ENCODE measurements around the gene LGALS7. TPM values are rescaled to one million over a fixed set of nuclear protein-coding genes. Genes with fewer than 3 reads are reported as not detected.

LGALS7 gene
- polyA plus RNA-seq, 1 donor from 2014 or later, result not detected

DNA sequence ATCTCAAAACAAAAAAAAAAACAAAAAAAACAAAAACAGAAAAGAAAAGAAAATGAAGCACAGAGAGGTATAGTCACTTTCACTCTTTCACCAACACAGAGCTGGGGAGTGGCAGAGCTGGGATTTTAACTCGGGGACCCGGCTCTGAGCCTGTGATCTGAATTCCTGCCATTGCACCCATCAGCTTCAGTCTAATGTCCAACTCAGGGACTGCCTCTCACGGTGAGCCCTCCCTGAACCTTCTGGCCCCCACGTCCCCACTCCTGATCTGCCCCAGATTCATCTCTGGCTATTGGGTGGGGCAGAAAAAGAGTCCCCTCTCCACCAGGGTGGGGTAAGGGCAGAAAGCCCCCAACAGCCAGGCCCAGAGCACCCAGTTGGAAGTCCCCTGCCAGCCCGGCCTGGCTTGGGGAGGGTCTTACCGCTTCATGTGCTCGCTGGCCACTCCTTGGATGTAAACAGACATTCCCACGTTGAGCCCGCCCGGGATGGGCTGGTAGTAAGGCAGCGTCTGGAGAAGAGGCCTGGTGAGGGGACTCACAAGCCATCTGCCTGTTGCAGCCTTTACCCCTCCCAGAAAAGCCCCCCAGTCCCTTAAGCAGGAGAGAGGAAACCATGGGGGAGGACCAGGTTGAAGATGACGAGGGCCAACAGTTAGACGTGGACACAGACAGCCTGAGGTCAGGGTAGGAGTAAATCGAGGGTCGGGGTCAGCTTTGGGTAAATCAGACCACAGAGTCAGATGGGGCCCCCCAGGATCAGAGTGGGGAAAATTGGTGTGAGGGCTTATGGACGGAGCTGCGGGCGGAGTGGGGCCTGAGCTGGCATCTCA is 38.9 kb upstream of the LGALS7 start:
- no peaks in the 10 kb centered on the region for H4K20me1 ChIP-seq (ENCODE audit: insufficient read depth)
- no peaks in the 10 kb centered on the region for H3K36me3 ChIP-seq (ENCODE audit: insufficient read depth, low read length)
- H3K4me2 ChIP-seq (ENCODE audit: low read length), result no peak overlapping the region
- TF ChIP-seq EZH2 (IDR thresholded peaks at IDR 0.05; ENCODE audit: borderline replicate concordance, insufficient read depth, low read length, poor library complexity, severe bottlenecking) (no peak), SMC3 (conservative IDR thresholded peaks at IDR 0.05; ENCODE audit: poor library complexity) (no peak), POLR2AphosphoS5 (IDR thresholded peaks at IDR 0.05) (no peak), EP300 (conservative IDR thresholded peaks at IDR 0.05; ENCODE audit: poor library complexity, severe bottlenecking) (no peak), TAF1 (IDR thresholded peaks at IDR 0.05; ENCODE audit: low read depth) (no peak), RAD21 (conservative IDR thresholded peaks at IDR 0.05) (no peak), MXI1 (conservative IDR thresholded peaks at IDR 0.05; ENCODE audit: poor library complexity, severe bottlenecking) (no peak)
- TF ChIP-seq, protein P1, sequence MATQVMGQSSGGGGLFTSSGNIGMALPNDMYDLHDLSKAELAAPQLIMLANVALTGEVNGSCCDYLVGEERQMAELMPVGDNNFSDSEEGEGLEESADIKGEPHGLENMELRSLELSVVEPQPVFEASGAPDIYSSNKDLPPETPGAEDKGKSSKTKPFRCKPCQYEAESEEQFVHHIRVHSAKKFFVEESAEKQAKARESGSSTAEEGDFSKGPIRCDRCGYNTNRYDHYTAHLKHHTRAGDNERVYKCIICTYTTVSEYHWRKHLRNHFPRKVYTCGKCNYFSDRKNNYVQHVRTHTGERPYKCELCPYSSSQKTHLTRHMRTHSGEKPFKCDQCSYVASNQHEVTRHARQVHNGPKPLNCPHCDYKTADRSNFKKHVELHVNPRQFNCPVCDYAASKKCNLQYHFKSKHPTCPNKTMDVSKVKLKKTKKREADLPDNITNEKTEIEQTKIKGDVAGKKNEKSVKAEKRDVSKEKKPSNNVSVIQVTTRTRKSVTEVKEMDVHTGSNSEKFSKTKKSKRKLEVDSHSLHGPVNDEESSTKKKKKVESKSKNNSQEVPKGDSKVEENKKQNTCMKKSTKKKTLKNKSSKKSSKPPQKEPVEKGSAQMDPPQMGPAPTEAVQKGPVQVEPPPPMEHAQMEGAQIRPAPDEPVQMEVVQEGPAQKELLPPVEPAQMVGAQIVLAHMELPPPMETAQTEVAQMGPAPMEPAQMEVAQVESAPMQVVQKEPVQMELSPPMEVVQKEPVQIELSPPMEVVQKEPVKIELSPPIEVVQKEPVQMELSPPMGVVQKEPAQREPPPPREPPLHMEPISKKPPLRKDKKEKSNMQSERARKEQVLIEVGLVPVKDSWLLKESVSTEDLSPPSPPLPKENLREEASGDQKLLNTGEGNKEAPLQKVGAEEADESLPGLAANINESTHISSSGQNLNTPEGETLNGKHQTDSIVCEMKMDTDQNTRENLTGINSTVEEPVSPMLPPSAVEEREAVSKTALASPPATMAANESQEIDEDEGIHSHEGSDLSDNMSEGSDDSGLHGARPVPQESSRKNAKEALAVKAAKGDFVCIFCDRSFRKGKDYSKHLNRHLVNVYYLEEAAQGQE (IDR thresholded peaks at IDR 0.05; ENCODE audit: borderline replicate concordance), result no peak
- TF ChIP-seq, protein P2, sequence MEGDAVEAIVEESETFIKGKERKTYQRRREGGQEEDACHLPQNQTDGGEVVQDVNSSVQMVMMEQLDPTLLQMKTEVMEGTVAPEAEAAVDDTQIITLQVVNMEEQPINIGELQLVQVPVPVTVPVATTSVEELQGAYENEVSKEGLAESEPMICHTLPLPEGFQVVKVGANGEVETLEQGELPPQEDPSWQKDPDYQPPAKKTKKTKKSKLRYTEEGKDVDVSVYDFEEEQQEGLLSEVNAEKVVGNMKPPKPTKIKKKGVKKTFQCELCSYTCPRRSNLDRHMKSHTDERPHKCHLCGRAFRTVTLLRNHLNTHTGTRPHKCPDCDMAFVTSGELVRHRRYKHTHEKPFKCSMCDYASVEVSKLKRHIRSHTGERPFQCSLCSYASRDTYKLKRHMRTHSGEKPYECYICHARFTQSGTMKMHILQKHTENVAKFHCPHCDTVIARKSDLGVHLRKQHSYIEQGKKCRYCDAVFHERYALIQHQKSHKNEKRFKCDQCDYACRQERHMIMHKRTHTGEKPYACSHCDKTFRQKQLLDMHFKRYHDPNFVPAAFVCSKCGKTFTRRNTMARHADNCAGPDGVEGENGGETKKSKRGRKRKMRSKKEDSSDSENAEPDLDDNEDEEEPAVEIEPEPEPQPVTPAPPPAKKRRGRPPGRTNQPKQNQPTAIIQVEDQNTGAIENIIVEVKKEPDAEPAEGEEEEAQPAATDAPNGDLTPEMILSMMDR (IDR thresholded peaks at IDR 0.05; ENCODE audit: poor library complexity, severe bottlenecking), result no peak
- no peaks in the 10 kb centered on the region for H3K9me2 ChIP-seq (ENCODE audit: insufficient read depth, low read length)
- H3K4me3 ChIP-seq (ENCODE audit: low read length), result no peak overlapping the region
- no peaks in the 10 kb centered on the region for H3K9me3 ChIP-seq (ENCODE audit: low read length)
- H3F3A ChIP-seq (ENCODE audit: insufficient read depth, low read length, poor library complexity, severe bottlenecking), result no peaks in the 10 kb centered on the region
- no peak overlapping the region for H3K27ac ChIP-seq (ENCODE audit: low read length)
- no peaks in the 10 kb centered on the region for H3K79me2 ChIP-seq (replicated peaks; ENCODE audit: insufficient read depth, low read length)
- no peak overlapping the region for H2AFZ ChIP-seq (ENCODE audit: low read depth, low read length)
- H3K9ac ChIP-seq (ENCODE audit: low read length), result no peak overlapping the region
- no peaks in the 10 kb centered on the region for H3K27me3 ChIP-seq (ENCODE audit: insufficient read depth, low read depth, low read length)

DNA sequence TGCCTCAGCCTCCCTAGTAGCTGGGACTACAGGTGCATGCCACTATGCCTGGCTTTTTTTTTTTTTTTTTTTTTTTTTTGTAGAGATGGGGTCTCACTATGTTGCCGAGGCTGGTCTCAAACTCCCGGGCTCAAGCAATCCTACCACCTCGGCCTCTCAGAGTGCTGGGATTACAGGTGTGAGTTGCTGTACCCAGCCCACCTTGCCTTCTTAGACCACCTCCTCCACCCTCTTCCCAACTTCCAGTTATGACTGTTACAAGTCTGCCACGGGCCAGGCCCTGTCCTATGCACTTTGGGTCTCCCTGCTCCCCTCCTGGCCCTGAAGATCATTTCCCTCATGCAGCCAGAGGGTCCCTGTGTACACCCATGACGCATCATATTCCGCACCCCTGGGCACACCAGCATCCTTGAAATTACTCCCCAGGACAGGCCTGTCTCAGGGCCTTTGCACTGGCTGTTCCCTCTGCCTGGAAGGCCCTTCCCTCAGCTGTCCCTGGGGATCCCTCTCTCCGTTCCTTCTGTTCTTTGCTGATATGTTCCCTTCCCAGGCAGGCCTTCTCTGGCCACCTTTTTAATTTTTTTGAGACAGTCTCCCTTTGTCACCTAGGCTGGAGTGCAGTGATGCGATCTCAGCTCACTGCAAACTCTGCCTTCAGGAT is 36.4 kb upstream of the LGALS7 start:
- Histone ChIP-seq H3K9me2 (ENCODE audit: insufficient read depth, low read length) (no peaks in the 10 kb centered on the region), H3K79me2 (replicated peaks; ENCODE audit: insufficient read depth, low read length) (no peaks in the 10 kb centered on the region), H3K4me2 (ENCODE audit: low read length) (no peak overlapping the region)

More for the DNA sequence above, 36.4 kb upstream of the LGALS7 start:
- Histone ChIP-seq H3K9ac (ENCODE audit: low read length) (no peak overlapping the region), H3K36me3 (ENCODE audit: insufficient read depth, low read length) (no peaks in the 10 kb centered on the region), H4K20me1 (ENCODE audit: insufficient read depth) (no peaks in the 10 kb centered on the region), H2AFZ (ENCODE audit: low read depth, low read length) (no peak overlapping the region), H3K27me3 (ENCODE audit: insufficient read depth, low read depth, low read length) (no peaks in the 10 kb centered on the region), H3K4me3 (ENCODE audit: low read length) (no peak overlapping the region), H3K9me3 (ENCODE audit: low read length) (no peaks in the 10 kb centered on the region), H3K27ac (ENCODE audit: low read length) (no peak overlapping the region), H3F3A (ENCODE audit: insufficient read depth, low read length, poor library complexity, severe bottlenecking) (no peaks in the 10 kb centered on the region)
- no peak for TF ChIP-seq EP300 (conservative IDR thresholded peaks at IDR 0.05; ENCODE audit: poor library complexity, severe bottlenecking)
- no peak for TF ChIP-seq RAD21 (conservative IDR thresholded peaks at IDR 0.05)
- TF ChIP-seq POLR2AphosphoS5 (IDR thresholded peaks at IDR 0.05), result no peak
- TF ChIP-seq SMC3 (conservative IDR thresholded peaks at IDR 0.05; ENCODE audit: poor library complexity), result no peak

Measured in neural cell (in vitro differentiated cells).